IPS-18c (cell line): ENCODE data around the gene MSH3.
"Not testable (repeated sequence)": the region's sequence is repeated elsewhere in the genome, so short reads cannot be mapped to it uniquely, and the experiment has no call there.

ENCODE experiments used
- H3K4me3 ChIP-seq: 2 replicates; pipeline ENCODE4 v1.7.0; 2013; ENCODE audit warnings: low read depth, mild to moderate bottlenecking, low read length, moderate library complexity; ENCODE audit not compliant: insufficient read depth
- H3K9me3 ChIP-seq: one replicate; pipeline ENCODE4 v1.6.1; 2013; ENCODE audit warnings: mild to moderate bottlenecking, low read length, moderate library complexity; ENCODE audit not compliant: control insufficient read depth, insufficient read depth

MSH3 gene

GRCh38 chr5:80837679-80838078, 183.2 kb downstream of the MSH3 start:
- no peaks in the 10 kb centered on the region for H3K9me3 ChIP-seq
- H3K4me3 ChIP-seq: no peak overlapping the region

GRCh38 chr5:80841026-80841797, 186.8 kb downstream of the MSH3 start:
- H3K4me3 ChIP-seq, H3K9me3 ChIP-seq: not testable (repeated sequence)

GRCh38 chr5:80846422-80846821, 192.0 kb downstream of the MSH3 start:
- peaks cover 10% of the 10 kb centered on the region for H3K9me3 ChIP-seq
- not testable (repeated sequence) for H3K4me3 ChIP-seq

- peaks cover 10% of the 10 kb centered on the region for H3K9me3 ChIP-seq
- not testable (repeated sequence) for H3K4me3 ChIP-seq
These were observed 195.7 kb downstream of the MSH3 start for GRCh38 chr5:80850168-80850567.

- Histone ChIP-seq H3K4me3 (no peak overlapping the region), H3K9me3 (peaks cover 10% of the 10 kb centered on the region)
These were observed 198.1 kb downstream of the MSH3 start for GRCh38 chr5:80852331-80853245.

GRCh38 chr5:80853413-80853812, 199.0 kb downstream of the MSH3 start:
- Histone ChIP-seq H3K4me3 (no peak overlapping the region), H3K9me3 (peaks cover 10% of the 10 kb centered on the region)

- H3K9me3 ChIP-seq: peaks cover 7% of the 10 kb centered on the region
- H3K4me3 ChIP-seq: no peak overlapping the region
These were observed 200.1 kb downstream of the MSH3 start for GRCh38 chr5:80854583-80854982.

GRCh38 chr5:80860924-80861613, 206.6 kb downstream of the MSH3 start:
- H3K4me3 ChIP-seq: no peak overlapping the region
- peaks cover under 1% of the 10 kb centered on the region for H3K9me3 ChIP-seq

- peaks cover 2% of the 10 kb centered on the region for H3K9me3 ChIP-seq
- H3K4me3 ChIP-seq: no peak overlapping the region
These were observed 209.3 kb downstream of the MSH3 start for GRCh38 chr5:80863708-80864107.

GRCh38 chr5:80864109-80864508, 209.7 kb downstream of the MSH3 start:
- Histone ChIP-seq H3K9me3 (peaks cover 2% of the 10 kb centered on the region), H3K4me3 (no peak overlapping the region)

- peaks cover 2% of the 10 kb centered on the region for H3K9me3 ChIP-seq
- H3K4me3 ChIP-seq: no peak overlapping the region
These were observed 210.4 kb downstream of the MSH3 start for GRCh38 chr5:80864706-80865435.

GRCh38 chr5:80865551-80865950, 211.1 kb downstream of the MSH3 start:
- peaks cover 2% of the 10 kb centered on the region for H3K9me3 ChIP-seq
- no peak overlapping the region for H3K4me3 ChIP-seq

- no peak overlapping the region for H3K4me3 ChIP-seq
- peaks cover 2% of the 10 kb centered on the region for H3K9me3 ChIP-seq
These were observed 211.9 kb downstream of the MSH3 start for GRCh38 chr5:80866371-80866770.

GRCh38 chr5:80867233-80867632, 212.8 kb downstream of the MSH3 start:
- Histone ChIP-seq H3K9me3 (peaks cover 2% of the 10 kb centered on the region), H3K4me3 (no peak overlapping the region)

GRCh38 chr5:80870442-80870841, 216.0 kb downstream of the MSH3 start:
- Histone ChIP-seq H3K4me3 (no peak overlapping the region), H3K9me3 (peaks cover 2% of the 10 kb centered on the region)

- Histone ChIP-seq H3K4me3 (no peak overlapping the region), H3K9me3 (no peaks in the 10 kb centered on the region)
These were observed 217.1 kb downstream of the MSH3 start for GRCh38 chr5:80871541-80871961.

GRCh38 chr5:80874162-80874561, 219.7 kb downstream of the MSH3 start:
- Histone ChIP-seq H3K9me3 (no peaks in the 10 kb centered on the region), H3K4me3 (no peak overlapping the region)
